Posterior cingulate gyrus (tissue), 11 donors: ENCODE results near the gene CAP1.
A peak's percentile ranks its signal among the peaks of the same experiment; 100 is the strongest.

Experiments used
- DNase-seq, 10 donors: peaks; one replicate each; pipeline versions ENCODE4 v3.0.0 to v3.0.0-alpha.2; 2020 to 2021; ENCODE audit warnings: mixed read lengths in 3 of 10
- intact Hi-C: fragments of 100-400 bp; cut with DNase I; formaldehyde crosslinking; loops from one replicate; pipeline ENCODE4 v1.15.1; 2023

Gene CAP1

GRCh38 chr1:40056519-40057309 is 16.2 kb downstream of the CAP1 start:
- intact Hi-C loops = no loop called here
- no peak for DNase-seq

- intact Hi-C loops = no loop called here
- DNase-seq = no peak
Observed at GRCh38 chr1:40057310-40058030, 16.9 kb downstream of the CAP1 start.

GRCh38 chr1:40058097-40058452 is 17.5 kb downstream of the CAP1 start:
- intact Hi-C loops = no loop called here
- DNase-seq = no peak

- no peak for DNase-seq
- intact Hi-C loops = no loop called here
Observed at GRCh38 chr1:40058453-40059337, 18.2 kb downstream of the CAP1 start.

GRCh38 chr1:40059338-40059959 is 18.9 kb downstream of the CAP1 start:
- no peak for DNase-seq
- intact Hi-C loops = no loop called here

- no peak for DNase-seq
- intact Hi-C loops = no loop called here
Observed at GRCh38 chr1:40059960-40060750, 19.6 kb downstream of the CAP1 start.

- no peak for DNase-seq
- intact Hi-C loops = no loop called here
Observed at GRCh38 chr1:40064797-40065499, 24.4 kb downstream of the CAP1 start.

- intact Hi-C loops = no loop called here
- no peak for DNase-seq
Observed at GRCh38 chr1:40067023-40067422, 26.5 kb downstream of the CAP1 start.

- no peak for DNase-seq
- intact Hi-C loops = no loop called here
Observed at GRCh38 chr1:40067851-40068250, 27.3 kb downstream of the CAP1 start.

- DNase-seq = no peak
Observed at GRCh38 chr1:40072142-40072541, 31.6 kb downstream of the CAP1 start.

GRCh38 chr1:40073062-40073461 is 32.5 kb downstream of the CAP1 start:
- DNase-seq = no peak
- intact Hi-C loops = no loop called here

More at GRCh38 chr1:40072142-40072541, 31.6 kb downstream of the CAP1 start:
- intact Hi-C loops = no loop called here

GRCh38 chr1:40075266-40075665 is 34.7 kb downstream of the CAP1 start:
- no peak for DNase-seq
- intact Hi-C loops = no loop called here

- intact Hi-C loops = no loop called here
- no peak for DNase-seq
Observed at GRCh38 chr1:40076895-40077312, 36.4 kb downstream of the CAP1 start.

GRCh38 chr1:40078512-40079333 is 38.2 kb downstream of the CAP1 start:
- DNase-seq = peak in 1 of 10 donors; percentile 17
- intact Hi-C loops = no loop called here

- intact Hi-C loops = loop anchor here (10.0 kb wide), 1 partner anchor 235 kb away; the partner anchor contains the start of gene COL9A2
- no peak for DNase-seq
Observed at GRCh38 chr1:40079774-40080400, 39.4 kb downstream of the CAP1 start.

- DNase-seq = no peak
- intact Hi-C loops = loop anchor here (10.0 kb wide), 1 partner anchor 233 kb away; the partner anchor contains the start of gene COL9A2
Observed at GRCh38 chr1:40081871-40082270, 41.3 kb downstream of the CAP1 start.

- intact Hi-C loops = loop anchor here (10.0 kb wide), 1 partner anchor 230 kb away; the partner anchor contains the start of gene COL9A2
Observed at GRCh38 chr1:40084750-40085149, 44.2 kb downstream of the CAP1 start.

More at GRCh38 chr1:40084750-40085149, 44.2 kb downstream of the CAP1 start:
- DNase-seq = peak; percentile 67 to 97 (median 84)
